Activated T-helper 1 cell treated with anti-CD3 and anti-CD28 coated beads, Interleukin-12 subunit alpha, Interleukin-12 subunit beta, Interleukin-2, Interleukin-4 antibody, amounts not matched to agents 30 ng/mL and 10 ng/mL and 1 ng/mL, durations not matched to agents 14 hours and 24 hours and 36 hours (primary cell): ENCODE data around the gene IL11. TPM values are rescaled to one million over a fixed set of nuclear protein-coding genes. Genes with fewer than 3 reads are reported as not detected.

Source experiments
- DNase-seq: peaks from one replicate; pipeline ENCODE4 v3.0.0; 2021; ENCODE audit warnings: low spot score
- H3K27ac Mint-ChIP-seq: one replicate; pipeline ENCODE4 v1.8.0; 2021; ENCODE audit warnings: mild to moderate bottlenecking, mixed read lengths
- H3K27me3 Mint-ChIP-seq: one replicate; pipeline ENCODE4 v1.8.0; 2022; ENCODE audit warnings: mild to moderate bottlenecking, moderate library complexity, mixed read lengths; ENCODE audit not compliant: insufficient read depth
- H3K36me3 Mint-ChIP-seq: one replicate; pipeline ENCODE4 v1.8.0; 2021; ENCODE audit warnings: low read depth, mixed read lengths
- H3K4me1 Mint-ChIP-seq: one replicate; pipeline ENCODE4 v1.8.0; 2021; ENCODE audit warnings: low read depth, mixed read lengths
- H3K4me3 Mint-ChIP-seq: one replicate; pipeline ENCODE4 v1.8.0; 2021; ENCODE audit warnings: mild to moderate bottlenecking, moderate library complexity, mixed read lengths
- H3K9me3 Mint-ChIP-seq: one replicate; pipeline ENCODE4 v1.8.0; 2021; ENCODE audit warnings: mixed read lengths
- intact Hi-C: fragments of 100-400 bp; cut with micrococcal nuclease; formaldehyde crosslinking; loops from one replicate; pipeline ENCODE4 v1.15.1; 2024
- total RNA-seq: library from RNA; stranded (reverse); gene quantifications from 2 replicates; pipeline ENCODE4 v1.2.3, GENCODE V29; 2022

IL11 gene
- total RNA-seq, 1 donor from 2014 or later: not detected

- Mint-ChIP-seq H3K4me1 (no peaks in the 10 kb centered on the region), H3K27ac (no peak overlapping the region), H3K9me3 (no peaks in the 10 kb centered on the region), H3K27me3 (no peaks in the 10 kb centered on the region), H3K36me3 (no peaks in the 10 kb centered on the region), H3K4me3 (no peak overlapping the region)
- intact Hi-C loops: no loop called here
- DNase-seq: no peak
Observed at GRCh38 chr19:55315956-55316525, 54.2 kb downstream of the IL11 start.

DNA sequence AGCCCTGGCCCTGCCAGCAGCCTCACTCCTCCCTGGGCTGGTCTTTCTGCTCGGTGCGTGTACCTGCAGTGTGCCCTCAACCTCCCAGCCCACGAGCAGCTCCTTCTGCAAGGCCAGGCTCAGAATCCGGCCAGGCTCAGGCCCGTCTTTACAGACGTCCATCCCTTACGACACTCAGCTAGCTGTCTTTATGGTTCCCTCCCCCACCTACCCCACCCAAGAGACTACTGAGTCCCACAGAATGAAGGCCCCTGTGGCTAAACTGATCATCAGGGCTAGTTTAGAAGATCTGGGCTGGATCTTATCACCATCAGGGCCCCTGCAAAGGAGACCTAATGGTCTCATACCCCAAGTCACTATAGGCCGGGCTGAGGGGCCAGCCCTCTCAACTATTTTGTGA, 55.9 kb downstream of the IL11 start:
- peaks cover 3% of the 10 kb centered on the region for H3K36me3 Mint-ChIP-seq
- no peak overlapping the region for H3K27ac Mint-ChIP-seq
- no peak overlapping the region for H3K4me3 Mint-ChIP-seq
- intact Hi-C loops: no loop called here
- no peaks in the 10 kb centered on the region for H3K9me3 Mint-ChIP-seq
- H3K4me1 Mint-ChIP-seq: no peaks in the 10 kb centered on the region
- no peaks in the 10 kb centered on the region for H3K27me3 Mint-ChIP-seq
- DNase-seq: no peak

Other genes with a start within 250 kb of the IL11 start
- gene TNNT1, start 221.3 kb downstream of the IL11 start, total RNA-seq: not detected in 2 replicates
- not detected in 2 replicates for gene TNNI3, start 212.7 kb downstream of the IL11 start, total RNA-seq
- gene DNAAF3, start 203.8 kb downstream of the IL11 start, total RNA-seq: 0.36 TPM in 1 of 2 replicates, not detected in the other
- not detected in 2 replicates for gene SYT5, start 190.2 kb downstream of the IL11 start, total RNA-seq
- gene PTPRH, start 161.0 kb downstream of the IL11 start, total RNA-seq: 0.16 TPM in 1 of 2 replicates, not detected in the other
- gene TMEM86B, start 141.7 kb downstream of the IL11 start, total RNA-seq: 7.7 and 8.3 TPM in 2 replicates
- gene PPP6R1, start 111.4 kb downstream of the IL11 start, total RNA-seq: 200 and 202 TPM in 2 replicates
- 66.4 and 69.6 TPM in 2 replicates for gene HSPBP1, start 90.4 kb downstream of the IL11 start, total RNA-seq
- gene BRSK1, start 86.5 kb downstream of the IL11 start, total RNA-seq: 7.8 and 8.4 TPM in 2 replicates
- gene TMEM150B, start 45.1 kb downstream of the IL11 start, total RNA-seq: 0.71 TPM in 1 of 2 replicates, not detected in the other
- 29.1 and 29.9 TPM in 2 replicates for gene KMT5C, start 30.6 kb downstream of the IL11 start, total RNA-seq
- gene COX6B2, start 15.7 kb downstream of the IL11 start, total RNA-seq: 0.26 TPM in 1 of 2 replicates, not detected in the other
- 0.05 TPM in 1 of 2 replicates, not detected in the other for gene GARIN5B, start 7.2 kb downstream of the IL11 start, total RNA-seq
- gene TMEM190, start 6.4 kb upstream of the IL11 start, total RNA-seq: not detected in 2 replicates
- 9.7 and 10.6 TPM in 2 replicates for gene TMEM238, start 13.8 kb upstream of the IL11 start, total RNA-seq
- gene RPL28, start 15.5 kb upstream of the IL11 start, total RNA-seq: 1,835 and 1,847 TPM in 2 replicates
- 224 and 225 TPM in 2 replicates for gene UBE2S, start 37.3 kb upstream of the IL11 start, total RNA-seq
- gene SHISA7, start 72.8 kb upstream of the IL11 start, total RNA-seq: not detected in 2 replicates
- gene ISOC2, start 91.2 kb upstream of the IL11 start, total RNA-seq: 31.3 and 34.3 TPM in 2 replicates
- not detected in 2 replicates for gene C19orf85, start 94.3 kb upstream of the IL11 start, total RNA-seq
- 7.6 and 10.4 TPM in 2 replicates for gene ZNF628, start 106.2 kb upstream of the IL11 start, total RNA-seq
- 23.1 and 26.1 TPM in 2 replicates for gene NAT14, start 114.7 kb upstream of the IL11 start, total RNA-seq
- 0.24 and 0.65 TPM in 2 replicates for gene SSC5D, start 118.0 kb upstream of the IL11 start, total RNA-seq
- not detected in 2 replicates for gene SBK2, start 166.7 kb upstream of the IL11 start, total RNA-seq
- gene SBK3, start 175.1 kb upstream of the IL11 start, total RNA-seq: not detected in 2 replicates
- gene ZNF579, start 210.4 kb upstream of the IL11 start, total RNA-seq: 10.2 and 11.7 TPM in 2 replicates
- 24.2 and 24.7 TPM in 2 replicates for gene FIZ1, start 229.1 kb upstream of the IL11 start, total RNA-seq
- 20.0 and 22.9 TPM in 2 replicates for gene ZNF524, start 229.8 kb upstream of the IL11 start, total RNA-seq
- gene ZNF865, start 235.2 kb upstream of the IL11 start, total RNA-seq: 12.6 and 13.2 TPM in 2 replicates